CD14-positive monocyte (primary cell): ENCODE results near the gene DNAJB1. TPM values are rescaled to one million over a fixed set of nuclear protein-coding genes. Genes with fewer than 3 reads are reported as not detected.
"Not testable (repeated sequence)": the region's sequence is repeated elsewhere in the genome, so short reads cannot be mapped to it uniquely, and the experiment has no call there.

Experiments
- DNase-seq, 3 donors: peaks; one replicate each; pipeline ENCODE4 v3.0.0-alpha.2; 2011 to 2022
- H2AFZ ChIP-seq: 2 replicates; pipeline ENCODE4 v1.6.0; 2012; ENCODE audit warnings: mild to moderate bottlenecking, low read depth, low read length, inconsistent platforms; ENCODE audit not compliant: insufficient read depth, poor library complexity, severe bottlenecking
- H3K27ac ChIP-seq, 2 donors: 1 replicate in 1 of 2; 2 replicates in 1 of 2; pipeline ENCODE4 v1.5.1; 2012 to 2013; ENCODE audit warnings: low read length in 2 of 2, control low read depth in 1 of 2, inconsistent platforms in 1 of 2, low read depth in 1 of 2, mild to moderate bottlenecking in 1 of 2
- H3K27me3 ChIP-seq, 2 donors: one replicate each; pipeline versions ENCODE4 v1.6.0 to v1.6.1; 2011 to 2013; ENCODE audit warnings: low read length in 2 of 2; ENCODE audit not compliant: control insufficient read depth in 2 of 2, insufficient read depth in 2 of 2
- H3K36me3 ChIP-seq, 2 donors: replicated peaks in 1 of 2; 1 replicate in 1 of 2; 2 replicates in 1 of 2; pipeline versions ENCODE4 v1.5.1 to v1.6.1; 2012 to 2013; ENCODE audit warnings: low read length in 2 of 2, control low read depth in 1 of 2, inconsistent platforms in 1 of 2, mild to moderate bottlenecking in 1 of 2; ENCODE audit not compliant: insufficient read depth in 2 of 2, control insufficient read depth in 1 of 2
- H3K4me1 ChIP-seq, 2 donors: 1 replicate in 1 of 2; 2 replicates in 1 of 2; pipeline versions ENCODE4 v1.5.1 to v1.6.1; 2012 to 2013; ENCODE audit warnings: low read length in 2 of 2, control low read depth in 1 of 2, inconsistent platforms in 1 of 2, mild to moderate bottlenecking in 1 of 2, moderate library complexity in 1 of 2; ENCODE audit not compliant: insufficient read depth in 2 of 2, control insufficient read depth in 1 of 2
- H3K4me2 ChIP-seq: replicated peaks from 2 replicates; pipeline ENCODE3; 2012; ENCODE audit warnings: low read length, moderate library complexity, mild to moderate bottlenecking; ENCODE audit not compliant: poor library complexity, severe bottlenecking; ENCODE audit errors: extremely low read depth
- H3K4me3 ChIP-seq, 3 experiments: fragments of 200-600 bp in 1 of 3; sonication (generic) in 1 of 3; replicated peaks in 1 of 3; 1 replicate in 2 of 3; 2 replicates in 1 of 3; pipeline ENCODE4 v1.5.1; 2011 to 2013; ENCODE audit warnings: low read length in 3 of 3, mild to moderate bottlenecking in 3 of 3, control low read depth in 2 of 3, low read depth in 2 of 3, inconsistent platforms in 1 of 3, moderate library complexity in 1 of 3
- H3K79me2 ChIP-seq: 2 replicates; pipeline ENCODE4 v1.6.0; 2012; ENCODE audit warnings: mild to moderate bottlenecking, control low read depth, inconsistent platforms, low read length, moderate library complexity; ENCODE audit not compliant: insufficient read depth
- H3K9ac ChIP-seq: 2 replicates; pipeline ENCODE4 v1.6.0; 2017; ENCODE audit warnings: low read length, mild to moderate bottlenecking; ENCODE audit not compliant: insufficient read depth, poor library complexity, severe bottlenecking
- H3K9me3 ChIP-seq, 2 donors: replicated peaks in 1 of 2; 1 replicate in 1 of 2; 2 replicates in 1 of 2; pipeline versions ENCODE4 v1.5.1 to v1.6.1; 2012 to 2013; ENCODE audit warnings: low read length in 2 of 2, control low read depth in 1 of 2; ENCODE audit not compliant: control insufficient read depth in 1 of 2, insufficient read depth in 1 of 2
- H4K20me1 ChIP-seq: 2 replicates; pipeline ENCODE4 v1.6.0; 2012; ENCODE audit warnings: mild to moderate bottlenecking, low read length, control low read depth, moderate library complexity; ENCODE audit not compliant: insufficient read depth
- H3K27ac Mint-ChIP-seq, 7 donors: one replicate each; pipeline ENCODE4 v1.8.0; 2020; ENCODE audit warnings: mild to moderate bottlenecking in 7 of 7, mixed read lengths in 7 of 7, moderate library complexity in 6 of 7, inconsistent platforms in 2 of 7
- H3K27me3 Mint-ChIP-seq, 3 donors: one replicate each; pipeline ENCODE4 v1.8.0; 2021 to 2022; ENCODE audit warnings: low read depth in 3 of 3, mild to moderate bottlenecking in 3 of 3, mixed read lengths in 3 of 3, moderate library complexity in 3 of 3, inconsistent platforms in 1 of 3
- H3K36me3 Mint-ChIP-seq, 2 donors: one replicate each; pipeline ENCODE4 v1.8.0; 2020; ENCODE audit warnings: mixed read lengths in 2 of 2, inconsistent platforms in 1 of 2, mild to moderate bottlenecking in 1 of 2
- H3K4me1 Mint-ChIP-seq: one replicate; pipeline ENCODE4 v1.8.0; 2020; ENCODE audit warnings: mild to moderate bottlenecking, mixed read lengths
- H3K4me3 Mint-ChIP-seq, 2 donors: one replicate each; pipeline ENCODE4 v1.8.0; 2020; ENCODE audit warnings: mild to moderate bottlenecking in 2 of 2, mixed read lengths in 2 of 2, moderate library complexity in 1 of 2
- H3K9me3 Mint-ChIP-seq, 7 donors: one replicate each; pipeline ENCODE4 v1.8.0; 2020 to 2022; ENCODE audit warnings: mixed read lengths in 7 of 7, mild to moderate bottlenecking in 6 of 7, moderate library complexity in 6 of 7, inconsistent platforms in 2 of 7
- CTCF ChIP-seq: fragments of 200-600 bp; IDR thresholded peaks from one replicate; pipeline ENCODE4 v1.8.0; 2022; ENCODE audit warnings: antibody characterized with exemption, mild to moderate bottlenecking
- WGBS: methylation state at CpG from one replicate; pipeline ENCODE4 v1.1.5; 2013; ENCODE audit warnings: missing lambda C conversion rate; ENCODE audit not compliant: insufficient coverage; 5-methylcytosine and 5-hydroxymethylcytosine counted together
- intact Hi-C, 2 donors: fragments of 100-400 bp; cut with micrococcal nuclease; formaldehyde crosslinking; loops; one replicate each; pipeline versions ENCODE4 v1.15.0 to v1.15.1; 2023
- polyA plus RNA-seq, 3 donors: library from polyadenylated mRNA; depleted of rRNA in 1 of 3; unstranded in 2 of 3; stranded (reverse) in 1 of 3; fragments of 300-500 nt in 2 of 3; fragments of >200 nt in 1 of 3; fragmentation: Illumina TruSeq in 2 of 3; gene quantifications; 1 replicate in 2 of 3; 2 replicates in 1 of 3; pipeline ENCODE4 v1.2.3, GENCODE V29; 2012 to 2021

Gene DNAJB1
- polyA plus RNA-seq, 3 donors = 59.3 to 107 (median 70.9) TPM

- H3K27ac Mint-ChIP-seq = no peak overlapping the region
- no peak for DNase-seq
These were observed 47.1 kb upstream of the DNAJB1 start for GRCh38 chr19:14565298-14565679.

DNA sequence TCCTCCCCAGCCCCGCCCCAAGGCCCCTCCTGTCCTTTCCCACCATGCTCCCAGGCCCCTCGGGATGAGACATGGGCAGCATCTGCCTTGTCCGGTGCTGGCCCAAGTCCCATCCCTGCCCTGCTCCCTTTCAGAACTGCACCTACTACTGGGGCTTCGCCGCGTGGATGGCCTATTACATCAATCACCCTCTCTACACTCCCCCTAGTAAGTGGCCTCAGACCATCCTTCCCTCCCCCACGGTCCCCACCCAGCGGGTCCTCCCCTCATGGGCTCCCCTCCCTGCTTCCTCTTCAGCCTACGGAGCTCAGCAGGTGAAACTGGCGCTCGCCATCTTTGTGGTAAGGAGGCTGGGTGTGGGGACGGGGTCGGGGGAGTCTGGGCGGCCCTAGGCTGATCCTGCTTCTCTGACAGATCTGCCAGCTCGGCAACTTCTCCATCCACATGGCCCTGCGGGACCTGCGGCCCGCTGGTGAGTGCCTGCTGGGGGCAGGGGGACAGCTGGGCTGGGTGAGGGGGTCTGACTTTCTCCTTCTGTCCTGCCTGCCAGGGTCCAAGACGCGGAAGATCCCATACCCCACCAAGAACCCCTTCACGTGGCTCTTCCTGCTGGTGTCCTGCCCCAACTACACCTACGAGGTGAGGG is 46.6 kb upstream of the DNAJB1 start:
- H2AFZ ChIP-seq, H3K9ac ChIP-seq, H3K4me1 ChIP-seq, intact Hi-C loops, H3K9me3 ChIP-seq, H3K9me3 Mint-ChIP-seq, H3K27ac Mint-ChIP-seq, H3K27ac ChIP-seq, H3K4me2 ChIP-seq, H3K27me3 Mint-ChIP-seq, H3K27me3 ChIP-seq, H3K4me3 ChIP-seq, DNase-seq, H3K4me3 Mint-ChIP-seq: not testable (repeated sequence)
- peaks cover 23 to 30% of the 10 kb centered on the region in 2 donors for H3K36me3 ChIP-seq
- Mint-ChIP-seq H3K4me1 (peaks cover 10% of the 10 kb centered on the region), H3K36me3 (peaks cover 23 to 48% of the 10 kb centered on the region in 2 donors)
- peaks cover 31% of the 10 kb centered on the region for H4K20me1 ChIP-seq
- WGBS = 79% methylated on average over 4 of the region's 22 CpGs
- peaks cover 33% of the 10 kb centered on the region for H3K79me2 ChIP-seq

More at GRCh38 chr19:14565298-14565679, 47.1 kb upstream of the DNAJB1 start:
- 93% methylated on average over 21 of the region's 22 CpGs for WGBS
- H3K9me3 Mint-ChIP-seq = peaks cover 0 to 3% (median 0%) of the 10 kb centered on the region in 7 donors
- no peaks in the 10 kb centered on the region for H3K27me3 Mint-ChIP-seq
- no peak for TF ChIP-seq CTCF
- Histone ChIP-seq H3K79me2 (peaks cover 33% of the 10 kb centered on the region), H3K4me3 (no peak overlapping the region), H3K36me3 (peaks cover 23 to 30% of the 10 kb centered on the region in 2 donors), H3K9ac (no peak overlapping the region), H4K20me1 (peaks cover 31% of the 10 kb centered on the region), H3K9me3 (no peaks in the 10 kb centered on the region), H3K4me2 (no peak overlapping the region), H2AFZ (no peak overlapping the region), H3K27me3 (no peaks in the 10 kb centered on the region), H3K27ac (no peak overlapping the region), H3K4me1 (no peaks in the 10 kb centered on the region)
- intact Hi-C loops = no loop called here
- H3K4me1 Mint-ChIP-seq = peaks cover 11% of the 10 kb centered on the region
- H3K4me3 Mint-ChIP-seq = no peak overlapping the region
- H3K36me3 Mint-ChIP-seq = peaks cover 23 to 49% of the 10 kb centered on the region in 2 donors
